NCI-H2227 (cell line): ENCODE measurements around the gene NSMCE1.
"Not testable (repeated sequence)": the region's sequence is repeated elsewhere in the genome, so short reads cannot be mapped to it uniquely, and the experiment has no call there.

Experiments
- DNase-seq: peaks from one replicate; lab custom pipeline; 2025; ENCODE audit not compliant: unreplicated experiment; lab: John Stamatoyannopoulos, UW

NSMCE1 gene

DNA sequence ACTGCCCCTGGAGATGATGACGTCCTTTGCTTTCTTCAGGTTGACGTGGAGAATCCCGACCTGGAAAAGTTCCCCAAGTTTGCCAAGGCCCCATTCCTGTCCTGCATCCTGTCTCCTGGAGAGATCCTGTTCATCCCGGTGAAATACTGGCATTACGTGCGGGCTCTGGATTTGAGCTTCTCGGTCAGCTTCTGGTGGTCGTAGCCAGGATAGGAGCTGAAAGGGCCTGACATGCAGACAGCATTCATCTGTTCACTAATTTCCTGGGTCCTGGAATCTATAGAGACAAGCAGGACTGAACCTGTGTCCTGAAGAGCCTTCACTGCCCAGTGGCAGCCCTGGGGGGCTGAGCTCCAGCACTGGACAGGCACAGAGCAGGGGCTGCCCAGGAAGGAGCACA is 48.0 kb downstream of the NSMCE1 start:
- no peak for DNase-seq

GRCh38 chr16:27220120-27220519 is 48.5 kb downstream of the NSMCE1 start:
- no peak for DNase-seq

DNA sequence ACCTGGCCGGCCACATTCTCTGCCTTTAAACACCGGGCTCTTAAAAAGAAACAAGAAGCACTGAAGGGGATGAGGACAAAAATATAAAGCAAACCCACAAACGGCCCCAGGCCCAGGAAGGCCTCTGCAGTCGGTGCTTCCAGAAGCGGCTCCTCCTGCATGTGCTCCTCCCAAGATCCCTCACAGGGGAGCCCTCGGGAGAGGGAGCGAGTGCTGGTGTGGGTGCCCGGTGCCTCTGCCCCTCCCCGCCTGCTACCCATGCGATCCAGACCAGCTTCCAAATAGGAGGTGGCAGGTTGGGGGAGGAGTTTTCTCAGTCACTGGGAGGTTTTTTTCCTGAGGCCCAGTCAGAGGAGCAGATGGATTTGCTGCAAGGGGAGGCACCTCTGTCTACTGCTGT is 49.4 kb downstream of the NSMCE1 start:
- DNase-seq = no peak

GRCh38 chr16:27218756-27219155 is 49.8 kb downstream of the NSMCE1 start:
- DNase-seq = no peak

- DNase-seq = no peak
Measured at GRCh38 chr16:27217256-27217655, 51.3 kb downstream of the NSMCE1 start.

- no peak for DNase-seq
Measured at GRCh38 chr16:27216297-27216885, 52.2 kb downstream of the NSMCE1 start.

GRCh38 chr16:27215660-27216059 is 52.9 kb downstream of the NSMCE1 start:
- no peak for DNase-seq

- no peak for DNase-seq
Measured at GRCh38 chr16:27214084-27214961, 54.2 kb downstream of the NSMCE1 start.

- DNase-seq = no peak
Measured at GRCh38 chr16:27211026-27211425, 57.5 kb downstream of the NSMCE1 start.

DNA sequence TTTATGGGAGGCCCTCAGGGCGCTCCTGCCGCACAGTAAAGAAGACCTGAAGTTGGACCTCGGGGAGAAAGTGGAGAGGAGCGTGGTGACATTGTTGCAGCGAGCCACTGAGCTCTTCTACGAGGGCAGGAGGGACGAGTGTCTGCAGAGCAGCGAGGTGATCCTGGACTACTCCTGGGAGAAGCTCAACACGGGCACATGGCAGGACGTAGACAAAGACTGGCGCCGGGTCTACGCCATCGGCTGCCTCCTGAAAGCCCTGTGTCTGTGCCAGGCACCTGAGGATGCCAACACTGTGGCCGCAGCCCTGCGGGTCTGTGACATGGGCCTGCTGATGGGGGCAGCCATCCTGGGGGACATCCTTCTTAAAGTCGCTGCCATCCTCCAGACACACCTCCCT is 58.4 kb downstream of the NSMCE1 start:
- no peak for DNase-seq

GRCh38 chr16:27209591-27209990 is 59.0 kb downstream of the NSMCE1 start:
- no peak for DNase-seq

DNA sequence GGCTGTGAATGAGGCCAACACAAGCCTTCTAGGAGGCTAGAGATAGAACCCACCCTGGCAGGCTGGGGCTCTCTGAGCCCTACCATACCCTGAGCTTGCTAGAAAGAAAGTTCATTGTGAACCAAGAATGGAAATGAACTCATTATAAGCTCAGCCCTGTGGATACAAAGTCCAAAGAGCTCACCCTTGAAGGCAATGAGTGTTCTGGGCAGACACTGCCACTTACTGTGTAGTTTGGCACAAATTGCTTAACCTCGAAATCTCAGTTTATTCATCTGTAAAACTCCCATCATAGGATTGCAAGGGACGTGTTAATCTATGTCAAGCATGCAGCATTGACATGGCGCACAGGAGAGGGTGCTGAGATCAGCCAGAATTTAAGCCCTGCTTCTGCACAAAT is 59.8 kb downstream of the NSMCE1 start:
- DNase-seq = no peak

GRCh38 chr16:27208081-27208680 is 60.4 kb downstream of the NSMCE1 start:
- no peak for DNase-seq

- DNase-seq = not testable (repeated sequence)
Measured at GRCh38 chr16:27207121-27207520, 61.5 kb downstream of the NSMCE1 start.

DNA sequence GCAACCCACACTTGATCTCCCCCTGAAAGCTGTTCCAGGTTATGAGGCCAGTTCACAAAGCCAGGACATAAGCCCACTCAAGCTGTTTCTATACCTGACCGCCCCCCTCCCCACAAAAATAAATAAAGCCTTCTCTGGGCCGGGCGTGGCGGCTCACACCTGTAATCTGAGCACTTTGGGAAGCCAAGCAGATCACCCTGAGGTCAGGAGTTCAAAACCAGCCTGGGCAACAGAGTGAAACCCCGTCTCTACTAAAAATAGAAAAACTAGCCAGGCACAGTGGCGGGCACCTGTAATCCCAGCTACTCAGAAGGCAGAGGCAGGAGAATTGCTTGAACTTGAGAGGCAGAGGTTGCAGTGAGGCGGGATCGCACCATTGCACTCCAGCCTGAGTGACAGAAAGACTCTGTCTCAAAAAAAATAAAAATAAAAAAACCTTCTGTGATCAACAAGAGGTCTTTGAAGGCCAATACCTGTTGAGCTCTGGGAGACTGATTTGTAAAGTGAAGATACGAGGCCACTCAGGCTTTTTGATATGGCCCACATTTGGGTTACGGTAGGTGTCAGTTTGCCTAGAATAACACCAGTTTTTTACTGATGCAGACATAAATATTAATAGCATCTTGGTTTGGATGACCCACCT is 63.0 kb downstream of the NSMCE1 start:
- no peak for DNase-seq

- DNase-seq = no peak
Measured at GRCh38 chr16:27204312-27204915, 64.2 kb downstream of the NSMCE1 start.

DNA sequence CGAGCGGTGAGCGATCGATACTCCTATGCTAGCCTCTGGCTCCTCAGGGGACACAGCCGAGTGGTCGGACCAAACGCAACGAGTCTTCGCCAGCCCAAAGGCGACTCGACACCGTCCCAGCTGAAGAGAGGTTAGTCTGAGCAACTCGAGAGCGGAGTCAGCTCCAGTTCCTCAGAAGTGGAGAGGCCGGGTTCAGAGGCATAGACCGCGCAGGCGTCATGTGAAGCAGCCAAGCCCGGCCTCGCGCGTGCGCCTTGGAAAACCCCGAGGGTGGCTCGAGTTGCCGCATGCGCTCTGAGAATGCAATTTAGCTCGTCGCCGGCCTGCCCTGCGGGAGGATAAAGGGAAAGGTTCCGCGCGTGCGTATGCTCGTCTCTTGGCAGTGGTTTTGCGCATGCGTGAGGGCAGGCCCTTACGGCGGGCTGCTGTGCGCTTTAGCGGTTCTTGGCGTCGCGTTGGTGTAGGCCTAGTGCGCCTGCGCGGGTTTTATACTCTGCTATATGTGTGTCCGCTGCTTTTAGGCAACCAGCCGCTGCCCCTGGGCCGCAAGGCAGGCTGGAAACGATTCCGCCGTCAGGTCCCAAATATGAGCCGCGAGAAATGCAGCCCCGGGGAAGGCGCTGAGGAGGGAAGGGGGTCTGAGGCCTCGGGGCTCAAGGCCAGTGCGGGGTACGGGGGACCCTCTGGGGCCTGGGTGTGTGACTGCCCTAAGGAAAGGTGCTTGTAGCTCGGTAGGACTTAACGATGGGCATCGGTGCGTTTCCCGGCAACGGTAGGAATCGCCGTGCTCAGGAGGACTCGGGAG is 64.9 kb downstream of the NSMCE1 start, which contains the start of gene KDM8:
KDM8 (plus strand) TSS at position 20 of the 805 bp plus-strand sequence. CDS start 6,598 bp downstream, outside the sequence.
- peak; percentile 100 for DNase-seq

DNA sequence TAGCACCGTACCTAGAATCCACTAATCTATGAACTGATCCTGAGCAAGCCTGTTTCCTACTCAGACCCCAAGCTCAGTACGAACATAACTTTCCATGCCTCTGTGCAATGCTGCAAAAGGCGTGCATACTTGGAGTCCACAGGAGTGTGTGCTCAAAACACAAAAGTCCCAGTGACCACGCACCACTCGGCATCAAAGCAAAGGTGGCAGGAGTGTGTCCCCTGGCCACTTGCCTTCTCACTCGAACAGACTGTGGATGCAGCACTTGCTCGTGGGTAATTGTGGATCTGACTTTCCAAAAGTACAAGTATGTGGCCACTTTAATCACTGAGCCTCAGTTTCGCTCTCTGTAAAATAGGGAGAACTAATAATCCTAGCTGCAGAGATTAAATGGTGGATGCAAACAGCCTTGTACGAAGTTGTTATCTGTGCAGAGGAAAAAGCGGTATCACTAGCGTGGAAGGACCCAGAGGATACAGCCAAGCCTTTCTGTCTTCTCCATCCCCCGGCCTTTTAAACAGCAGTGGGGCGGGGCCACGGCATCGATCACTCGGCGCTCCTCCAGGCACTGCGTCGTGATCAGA is 65.6 kb downstream of the NSMCE1 start:
- peak; percentile 97 for DNase-seq

GRCh38 chr16:27200914-27201313 is 67.7 kb downstream of the NSMCE1 start:
- DNase-seq = not testable (repeated sequence)

- no peak for DNase-seq
Measured at GRCh38 chr16:27199736-27200135, 68.8 kb downstream of the NSMCE1 start.
